Neural cell (in vitro differentiated cells): ENCODE measurements around the gene CABLES2.

ENCODE experiments used
- CTCF ChIP-seq: fragments of 450-650 bp; IDR thresholded peaks from 2 replicates; pipeline ENCODE4 v1.5.1; 2014; ENCODE audit warnings: antibody characterized with exemption, mild to moderate bottlenecking, moderate library complexity; ENCODE audit not compliant: poor library complexity, severe bottlenecking
- EP300 ChIP-seq: fragments of 450-650 bp; conservative IDR thresholded peaks from 2 replicates; pipeline ENCODE4 v1.6.1; 2014; ENCODE audit warnings: antibody characterized with exemption, mild to moderate bottlenecking, moderate library complexity; ENCODE audit not compliant: poor library complexity, severe bottlenecking
- EZH2 ChIP-seq: fragments of 200-600, 300-800 bp; shearing (Covaris generic), sonication (generic); IDR thresholded peaks from 2 replicates; pipeline ENCODE4 v1.6.1; 2014; ENCODE audit warnings: antibody characterized with exemption, low read length, borderline replicate concordance, mild to moderate bottlenecking; ENCODE audit not compliant: insufficient read depth, poor library complexity, severe bottlenecking
- POLR2AphosphoS5 ChIP-seq: IDR thresholded peaks from 2 replicates; pipeline ENCODE4 v1.6.1; 2012
- REST ChIP-seq: IDR thresholded peaks from 2 replicates; pipeline ENCODE4 v1.6.1; 2012; ENCODE audit warnings: borderline replicate concordance
- TAF1 ChIP-seq: IDR thresholded peaks from 2 replicates; pipeline ENCODE4 v1.6.1; 2012; ENCODE audit warnings: low read depth

- no peak for TF ChIP-seq CTCF
- TF ChIP-seq EP300 = no peak
- TF ChIP-seq REST = no peak
- TF ChIP-seq POLR2AphosphoS5 = no peak
- TF ChIP-seq EZH2 = no peak
- no peak for TF ChIP-seq TAF1
Observed at GRCh38 chr20:62403331-62403730, 3.8 kb downstream of the CABLES2 start.
